GM18511 (cell line): ENCODE results near the gene UHRF1.
A peak's percentile ranks its signal among the peaks of the same experiment; 100 is the strongest.
"Not testable (repeated sequence)": the region's sequence is repeated elsewhere in the genome, so short reads cannot be mapped to it uniquely, and the experiment has no call there.

Source experiments
- ATAC-seq: cut with Tn5 transposase; IDR thresholded peaks from one replicate; pipeline ENCODE4 v1.9.1; 2021; ENCODE audit warnings: mild to moderate bottlenecking, moderate library complexity; ENCODE audit not compliant: unreplicated experiment

The UHRF1 gene

DNA sequence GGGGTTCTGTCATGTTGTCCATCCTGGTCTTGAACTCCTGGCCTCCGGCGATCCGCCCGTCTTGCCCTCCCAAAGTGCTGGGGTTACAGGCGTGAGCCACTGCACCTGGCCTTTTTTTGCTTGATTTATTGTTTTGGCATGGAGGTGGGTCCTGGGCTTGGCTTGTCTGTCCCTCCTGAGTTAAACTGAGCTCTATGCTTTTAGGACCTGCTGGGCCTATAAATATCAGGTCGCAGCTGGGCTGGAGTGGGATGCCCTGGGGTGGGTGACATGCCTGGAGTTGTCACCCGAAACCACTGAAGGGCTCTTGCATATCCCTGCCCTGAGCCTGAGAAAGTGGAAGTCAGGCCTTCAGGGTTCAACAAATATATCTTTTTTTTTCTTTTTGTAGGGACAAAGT is 12.2 kb upstream of the UHRF1 start:
- ATAC-seq = no peak

DNA sequence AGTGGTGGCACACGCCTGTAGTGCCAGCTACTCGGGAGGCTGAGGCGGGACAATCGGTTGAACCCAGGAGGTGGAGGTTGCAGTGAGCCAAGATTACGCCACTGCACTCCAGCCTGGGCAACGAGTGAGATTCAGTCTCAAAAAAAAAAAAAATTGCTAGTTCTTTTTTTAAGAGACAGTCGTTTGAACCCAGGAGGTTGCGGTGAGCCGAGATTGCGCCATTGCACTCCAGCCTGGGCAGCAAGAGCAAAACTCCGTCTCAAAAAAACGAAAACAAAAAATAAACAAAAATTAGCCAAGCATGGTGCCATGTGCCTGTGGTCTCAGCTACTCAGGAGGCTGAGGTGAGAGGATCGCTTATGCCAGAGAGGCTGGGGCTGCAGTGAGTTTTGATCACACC is 8.4 kb upstream of the UHRF1 start:
- ATAC-seq = not testable (repeated sequence)

DNA sequence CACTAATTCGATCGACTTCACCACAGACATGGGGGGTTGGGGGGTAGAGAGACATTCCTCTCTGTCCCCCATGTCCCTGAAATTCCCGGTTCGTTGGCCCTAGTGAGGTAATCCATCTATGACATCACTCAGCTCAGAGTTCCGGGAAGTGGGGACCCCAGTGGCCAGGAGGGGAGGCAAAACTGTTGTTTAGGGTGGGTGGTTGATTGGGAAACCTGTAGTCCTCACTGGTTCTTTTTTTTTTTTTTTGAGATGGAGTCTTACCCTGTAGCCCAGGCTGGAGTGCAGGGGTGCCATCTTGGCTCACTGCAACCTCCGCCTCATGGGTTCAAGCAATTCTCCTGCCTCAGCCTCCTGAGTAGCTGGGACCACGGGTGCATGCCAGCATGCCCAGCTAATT is 6.5 kb upstream of the UHRF1 start, which contains the start of gene ARRDC5:
Gene ARRDC5, minus strand, starts transcription at position 101 of the 400 bp plus-strand sequence. Its CDS starts 71 bp downstream, at position 30.
- ATAC-seq = no peak

DNA sequence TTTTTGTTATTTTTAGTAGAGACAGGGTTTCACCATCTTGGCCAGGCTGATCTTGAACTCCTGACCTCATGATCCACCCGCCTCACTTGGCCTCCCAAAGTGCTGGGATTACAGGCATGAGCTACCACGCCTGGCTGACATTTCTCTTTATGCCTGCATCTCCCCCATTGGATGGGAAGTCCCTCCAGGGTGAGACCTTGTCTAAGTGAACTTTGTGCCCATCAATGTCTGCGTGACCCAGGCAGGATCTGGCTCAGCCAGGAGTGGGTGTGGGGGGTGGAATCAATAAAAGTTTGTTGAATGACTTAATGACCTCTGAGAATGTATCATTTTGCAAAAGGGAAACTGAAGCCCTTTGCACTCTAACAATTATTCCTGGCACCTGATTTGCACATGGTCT is 4.8 kb upstream of the UHRF1 start:
- no peak for ATAC-seq

DNA sequence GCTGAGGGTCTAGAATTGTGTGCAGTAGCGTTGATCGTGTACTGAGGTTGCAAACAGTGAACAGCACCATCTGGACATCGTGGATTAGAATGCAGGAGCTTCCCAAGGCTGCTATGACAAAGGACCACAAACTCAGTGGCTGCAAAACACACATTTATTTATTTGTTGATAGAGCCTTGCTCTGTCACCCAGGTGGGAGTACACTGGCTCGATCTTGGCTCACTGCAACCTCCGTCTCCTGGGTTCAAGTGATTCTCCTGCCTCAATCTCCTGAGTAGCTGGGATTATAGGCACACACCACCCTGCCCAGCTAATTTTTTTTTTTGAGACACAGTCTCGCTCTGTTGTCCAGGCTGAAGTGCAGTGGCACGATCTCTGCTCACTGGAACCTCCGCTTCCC is 2.3 kb upstream of the UHRF1 start:
- ATAC-seq = no peak

DNA sequence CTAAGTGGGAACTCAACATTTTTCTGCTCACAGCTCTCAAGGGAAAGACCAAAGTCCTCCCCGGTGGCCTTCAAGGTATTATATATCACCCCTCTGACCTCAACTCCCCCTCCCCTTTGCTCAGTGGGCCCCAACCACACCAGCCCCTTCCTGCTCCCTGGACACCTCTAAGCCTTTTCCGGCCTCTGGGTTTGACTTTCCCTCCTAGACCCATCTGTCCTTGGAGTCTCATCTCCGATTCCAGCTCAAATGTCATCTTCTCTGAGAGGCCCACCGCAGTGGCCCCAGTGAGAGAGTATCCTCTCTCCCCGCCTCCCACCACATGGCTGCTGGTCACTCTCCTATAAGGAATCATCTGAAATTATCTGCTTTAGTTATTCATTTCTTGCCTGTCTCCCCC is 941 bp upstream of the UHRF1 start:
- no peak for ATAC-seq

DNA sequence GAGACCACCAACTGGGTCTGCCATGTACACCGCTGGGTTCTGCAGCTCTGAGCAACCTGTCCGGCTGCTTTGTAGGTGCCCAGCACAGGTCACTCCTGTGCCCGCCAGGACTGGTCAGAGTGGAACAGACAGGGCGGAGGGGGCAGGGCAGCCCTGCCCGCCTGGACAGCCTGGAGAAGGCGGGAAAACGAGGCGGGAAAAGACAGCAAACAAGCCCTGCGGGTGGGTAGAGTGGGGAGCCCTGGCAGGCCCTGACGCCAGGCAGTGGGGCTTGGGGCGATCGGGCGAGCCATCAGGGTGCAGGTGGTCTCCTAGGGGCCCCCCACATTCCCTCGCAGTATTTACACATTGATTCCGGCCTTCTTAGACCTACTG is 533 bp upstream of the UHRF1 start:
- no peak for ATAC-seq

DNA sequence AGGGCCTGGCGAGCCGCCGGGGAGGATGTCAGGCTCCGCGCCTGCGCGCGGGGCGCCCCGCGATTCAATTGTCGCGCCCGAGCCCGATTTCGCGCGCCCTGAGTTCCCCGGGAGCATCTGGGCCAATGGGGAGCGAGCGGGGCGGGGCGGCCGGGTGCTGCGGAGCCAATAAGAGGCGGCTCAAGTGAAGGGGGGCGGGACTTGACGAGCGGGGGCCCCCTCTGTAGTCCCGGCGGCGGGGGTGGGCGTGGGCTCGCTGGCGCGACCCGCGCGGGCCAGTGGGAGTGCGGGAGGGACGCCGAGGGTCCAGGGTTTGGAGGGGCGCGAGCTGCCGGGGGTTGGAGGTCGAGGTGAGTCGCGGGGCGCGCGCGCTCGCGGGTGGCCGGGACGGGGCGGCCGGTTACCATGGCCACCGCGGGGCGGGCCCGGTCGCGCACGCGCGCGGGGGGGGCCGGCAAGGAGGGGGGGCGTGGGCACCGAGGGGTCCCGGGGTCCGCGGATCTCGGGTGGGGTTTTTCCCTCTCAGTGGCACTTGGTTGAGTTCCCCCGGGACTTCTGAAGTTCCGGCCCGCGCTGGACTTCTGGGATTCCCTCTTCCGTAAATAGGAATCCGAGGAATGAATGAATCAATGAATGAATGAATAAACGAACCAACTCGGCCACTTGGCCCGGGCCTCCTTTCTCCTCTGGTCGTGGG is 744 bp downstream of the UHRF1 start:
- ATAC-seq = peak; percentile 80

DNA sequence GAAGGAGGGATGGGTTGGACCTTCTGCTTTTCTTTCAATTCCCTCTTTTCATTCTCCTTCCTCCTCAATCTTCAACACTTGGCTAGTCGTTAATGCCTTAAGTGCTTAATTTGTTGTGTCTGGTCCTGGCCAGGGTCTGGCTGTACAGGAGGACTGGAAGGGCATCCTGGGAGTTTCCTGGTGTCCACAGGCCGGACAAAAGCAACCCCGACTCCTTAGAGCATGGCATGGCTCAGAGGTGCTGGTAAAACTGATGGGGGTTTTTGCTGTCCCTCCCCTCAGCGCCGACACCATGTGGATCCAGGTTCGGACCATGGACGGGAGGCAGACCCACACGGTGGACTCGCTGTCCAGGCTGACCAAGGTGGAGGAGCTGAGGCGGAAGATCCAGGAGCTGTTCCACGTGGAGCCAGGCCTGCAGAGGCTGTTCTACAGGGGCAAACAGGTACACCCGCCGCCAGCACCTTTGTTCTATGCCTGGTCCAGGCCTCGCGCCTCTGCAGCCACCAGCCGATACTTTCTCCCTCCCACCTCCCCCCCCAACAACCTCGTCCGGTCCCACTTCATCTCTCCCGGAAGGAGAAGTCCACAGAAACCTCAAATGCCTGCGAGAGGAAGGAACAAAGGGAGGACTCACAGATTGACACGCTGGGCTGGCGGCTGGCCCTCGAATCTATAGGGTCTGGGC is 1.4 kb downstream of the UHRF1 start:
- no peak for ATAC-seq

DNA sequence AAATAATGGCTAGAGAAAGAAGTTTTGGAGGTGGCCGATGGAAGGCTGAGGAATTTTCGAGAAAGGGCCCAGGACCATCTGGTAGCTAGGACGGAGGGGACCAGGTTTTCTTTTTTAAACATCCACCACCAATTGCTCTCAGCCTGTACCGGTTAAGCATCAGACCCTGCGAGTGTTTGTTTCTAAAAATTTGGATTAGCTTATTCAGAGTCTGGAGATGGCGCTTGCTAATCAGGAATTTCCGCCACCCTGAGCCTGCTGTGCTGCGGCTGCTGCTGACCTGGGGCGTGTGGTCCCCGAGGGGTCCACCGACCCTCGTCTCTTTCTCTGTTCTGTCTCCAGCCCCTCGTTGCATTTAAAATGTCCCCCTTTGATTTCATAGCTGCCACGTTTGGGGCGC is 2.0 kb downstream of the UHRF1 start:
- ATAC-seq = no peak

DNA sequence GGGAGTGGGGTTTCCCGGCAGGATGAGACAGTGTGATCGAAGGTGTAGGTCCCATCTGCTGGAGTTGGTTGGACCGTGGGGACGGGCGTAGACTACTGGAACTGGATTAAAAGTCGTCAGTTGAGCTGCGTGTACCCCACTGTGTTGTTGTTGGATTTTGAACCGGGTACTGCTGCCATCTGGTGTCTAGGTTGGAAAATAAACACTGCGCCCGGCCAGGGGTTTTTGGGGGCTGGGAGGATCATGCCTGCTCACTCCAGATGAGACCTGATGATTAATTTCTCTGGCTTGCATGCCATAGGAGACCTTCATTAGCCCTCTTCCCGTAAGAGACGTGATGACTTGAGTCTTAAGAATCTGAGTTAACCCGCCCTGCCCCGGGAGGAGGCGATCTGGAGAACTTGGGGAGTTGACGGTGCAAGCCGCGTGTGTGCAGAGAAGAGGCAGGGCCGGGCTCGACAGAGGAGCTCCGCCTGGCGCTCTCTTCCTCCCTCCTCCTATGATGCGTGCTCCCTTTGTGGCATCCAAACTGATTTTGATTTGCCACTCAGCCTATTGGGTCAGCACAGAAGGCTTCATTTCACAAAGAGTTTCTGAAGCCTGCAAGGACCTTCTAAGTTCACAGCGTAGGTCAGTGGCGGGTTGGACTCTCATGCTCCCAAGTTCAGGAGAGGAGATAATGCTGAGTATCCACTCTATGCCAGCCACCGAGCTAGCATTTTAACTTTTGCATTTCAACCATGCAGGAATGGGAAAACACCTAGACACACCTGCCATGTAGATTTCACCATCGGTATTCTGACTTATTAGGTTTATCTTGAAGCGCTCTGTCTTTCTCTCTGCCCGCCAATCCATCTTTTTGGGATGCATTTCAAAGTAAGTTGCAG is 2.7 kb downstream of the UHRF1 start:
- no peak for ATAC-seq

DNA sequence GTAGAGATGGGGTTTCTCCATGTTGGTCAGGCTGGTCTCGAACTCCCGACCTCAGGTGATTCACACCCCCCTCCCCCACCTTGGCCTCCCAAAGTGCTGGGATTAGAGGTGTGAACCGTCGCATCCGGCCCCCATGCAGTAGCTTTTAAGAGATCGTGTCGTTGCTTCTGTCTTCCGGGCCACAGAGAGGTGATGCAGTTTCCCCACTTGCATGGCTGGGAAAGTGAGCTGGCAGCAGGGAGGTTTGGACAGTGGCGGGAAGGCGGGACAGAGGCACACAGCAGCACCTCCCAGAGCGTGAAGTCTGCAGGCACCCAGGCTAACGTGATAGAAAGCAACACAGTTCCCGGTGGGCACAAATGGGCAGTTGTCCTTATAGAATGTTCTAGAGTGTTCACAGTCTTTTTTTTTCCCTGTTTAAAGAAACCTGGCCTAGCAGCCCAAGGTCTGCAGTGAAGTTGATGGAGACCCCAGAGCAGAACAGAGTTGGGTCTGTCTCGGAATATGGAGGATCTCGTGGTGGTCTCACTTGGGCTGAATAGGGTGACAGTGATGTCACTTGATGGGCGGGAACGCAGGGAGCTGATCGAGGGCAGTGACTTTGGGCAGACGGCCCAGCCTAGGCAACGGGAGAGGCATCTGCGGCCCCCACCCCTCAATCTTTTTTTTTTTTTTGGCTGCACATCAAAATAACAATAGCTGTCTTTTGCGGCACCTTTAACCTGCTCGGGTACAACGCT is 4.9 kb downstream of the UHRF1 start:
- no peak for ATAC-seq

DNA sequence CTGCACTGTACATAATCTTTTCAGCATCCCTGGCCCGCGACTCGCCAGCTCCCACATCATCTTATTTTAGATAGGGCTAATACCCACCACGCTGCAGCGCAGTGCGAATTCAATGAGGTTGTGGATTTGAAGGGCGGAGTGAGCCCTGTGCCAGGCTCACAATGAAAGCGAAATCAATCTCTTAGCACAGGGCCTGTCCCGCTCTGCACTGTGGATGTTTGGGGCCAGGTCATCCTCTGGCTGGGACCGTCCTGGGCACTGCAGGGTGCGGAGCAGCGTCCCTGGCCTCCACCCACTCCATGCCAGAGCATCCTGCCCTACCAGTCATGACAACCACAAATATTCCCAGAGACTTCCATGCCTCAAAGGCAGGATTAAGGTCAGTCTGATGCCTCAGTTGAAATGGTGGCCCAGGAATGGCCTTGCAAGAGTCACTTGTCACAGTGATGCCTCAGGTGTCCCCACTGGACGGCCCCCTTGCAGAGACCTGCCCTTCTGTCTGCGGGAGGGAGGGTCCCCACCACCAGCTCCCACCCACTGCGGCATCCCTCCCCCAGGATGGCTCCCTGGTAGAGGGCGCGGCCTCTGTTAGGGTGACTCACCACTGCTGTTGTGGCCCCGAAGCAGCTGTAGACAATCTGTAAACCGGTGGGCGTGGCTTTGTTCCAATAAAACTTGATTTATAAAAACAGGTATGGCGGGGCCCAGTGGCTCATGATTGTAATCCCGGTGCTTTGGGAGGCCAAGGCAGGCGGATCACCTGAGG is 5.6 kb downstream of the UHRF1 start:
- no peak for ATAC-seq

DNA sequence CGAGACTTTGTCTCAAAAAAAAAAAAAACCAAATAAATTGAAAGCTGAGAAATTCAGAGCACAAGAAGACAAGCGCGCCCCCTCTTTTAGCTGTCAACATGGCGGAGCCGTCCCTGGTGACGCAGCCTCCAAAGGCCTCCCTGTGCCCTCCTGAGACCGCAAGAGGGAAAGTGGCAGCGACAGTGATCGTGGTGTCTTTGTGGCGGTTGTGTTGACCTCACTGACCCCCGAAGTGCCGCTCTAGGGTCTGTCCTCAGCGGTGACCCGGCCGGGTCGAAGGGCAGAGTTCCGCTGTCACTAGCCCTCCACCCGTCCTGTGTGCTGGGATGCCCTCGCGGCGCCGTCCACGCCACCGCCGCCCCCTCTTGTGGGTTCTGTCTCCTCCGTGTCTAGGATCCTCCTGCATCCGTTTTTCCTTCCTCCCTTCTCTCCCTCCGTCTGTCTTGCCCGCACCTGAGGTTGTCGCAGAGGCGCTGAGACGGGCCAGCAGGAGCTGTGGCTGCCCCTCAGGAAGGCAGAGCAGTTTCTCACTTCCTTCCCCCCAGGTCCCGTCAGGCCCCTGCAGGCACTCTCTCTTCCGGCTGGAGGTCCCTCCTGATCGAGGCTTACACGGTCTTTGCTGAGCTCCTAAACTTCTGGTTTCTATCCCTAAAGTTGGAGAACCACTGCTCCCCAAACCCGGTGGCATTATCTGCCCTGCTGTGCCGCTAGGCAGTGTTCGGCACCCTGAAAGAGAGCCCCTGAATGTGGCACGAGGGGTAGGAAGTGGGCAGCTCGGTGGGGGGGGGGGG is 7.2 kb downstream of the UHRF1 start:
- ATAC-seq = no peak

DNA sequence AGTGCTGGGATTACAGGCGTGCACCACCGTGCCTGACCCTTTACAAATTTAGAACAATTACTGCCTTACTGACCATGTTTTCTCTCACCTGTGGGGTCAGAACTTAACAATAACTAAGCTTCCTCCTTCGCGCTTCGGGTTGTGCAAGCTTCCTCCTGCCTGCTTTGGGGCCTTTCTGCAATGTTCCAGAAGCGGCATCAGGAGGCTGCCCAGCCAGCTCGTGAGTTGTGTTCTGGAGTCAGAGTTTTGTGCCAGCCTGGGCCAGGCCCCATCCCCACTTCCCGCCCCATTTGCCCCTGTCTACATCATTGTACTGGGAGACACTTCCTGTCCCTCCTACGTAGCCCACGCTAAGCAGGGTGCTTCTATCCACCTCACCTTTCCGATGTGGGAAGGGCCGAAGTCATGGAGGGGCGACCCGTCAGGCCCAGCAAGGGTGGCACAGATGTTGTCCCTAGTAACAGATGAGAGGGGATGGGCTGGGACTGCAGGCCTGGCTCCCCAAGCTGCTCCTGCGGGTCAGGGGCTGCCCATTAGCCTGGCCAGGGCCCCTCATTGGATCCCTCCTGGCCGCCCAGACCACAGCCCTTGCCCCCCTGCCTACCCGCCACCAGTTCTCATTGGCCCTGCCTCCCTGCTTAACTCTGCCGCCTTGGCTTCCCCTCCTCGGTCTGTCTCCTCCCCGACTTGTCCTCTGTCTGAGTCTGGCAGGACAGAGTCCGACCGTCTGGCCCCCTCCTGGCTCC is 13.4 kb downstream of the UHRF1 start:
- ATAC-seq = no peak

DNA sequence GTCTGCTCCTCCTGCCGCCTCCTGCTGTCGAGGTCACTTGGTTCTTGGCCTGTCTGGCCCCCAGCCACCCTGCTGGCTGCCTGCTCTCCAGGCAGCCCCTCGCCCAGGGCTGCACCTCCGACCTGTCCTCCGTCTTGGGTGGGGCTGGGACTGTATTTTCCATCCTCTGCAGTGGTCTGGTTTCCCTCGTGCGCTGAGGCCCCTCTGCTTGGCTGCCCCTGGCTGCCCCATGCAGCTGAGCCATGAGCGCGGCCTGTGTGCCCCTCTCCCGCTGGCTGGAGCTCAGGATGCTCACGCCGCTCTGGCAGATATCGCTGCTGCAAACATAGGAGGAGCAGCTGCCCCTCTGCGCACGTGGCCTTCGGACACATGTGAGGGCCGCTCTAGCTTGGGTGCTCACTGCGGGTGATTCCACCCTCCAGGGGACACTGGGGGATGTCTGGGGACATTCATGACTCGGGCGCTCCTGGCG is 14.0 kb downstream of the UHRF1 start:
- no peak for ATAC-seq

DNA sequence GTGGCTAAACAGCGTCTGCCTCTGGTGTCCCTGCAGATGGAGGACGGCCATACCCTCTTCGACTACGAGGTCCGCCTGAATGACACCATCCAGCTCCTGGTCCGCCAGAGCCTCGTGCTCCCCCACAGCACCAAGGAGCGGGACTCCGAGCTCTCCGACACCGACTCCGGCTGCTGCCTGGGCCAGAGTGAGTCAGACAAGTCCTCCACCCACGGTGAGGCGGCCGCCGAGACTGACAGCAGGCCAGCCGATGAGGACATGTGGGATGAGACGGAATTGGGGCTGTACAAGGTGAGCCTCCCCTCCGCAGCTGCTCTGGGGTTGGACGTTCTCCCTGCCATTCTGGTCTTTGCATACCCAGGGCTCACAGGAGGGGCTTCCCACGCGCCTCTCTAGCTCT is 19.9 kb downstream of the UHRF1 start:
- ATAC-seq = no peak

DNA sequence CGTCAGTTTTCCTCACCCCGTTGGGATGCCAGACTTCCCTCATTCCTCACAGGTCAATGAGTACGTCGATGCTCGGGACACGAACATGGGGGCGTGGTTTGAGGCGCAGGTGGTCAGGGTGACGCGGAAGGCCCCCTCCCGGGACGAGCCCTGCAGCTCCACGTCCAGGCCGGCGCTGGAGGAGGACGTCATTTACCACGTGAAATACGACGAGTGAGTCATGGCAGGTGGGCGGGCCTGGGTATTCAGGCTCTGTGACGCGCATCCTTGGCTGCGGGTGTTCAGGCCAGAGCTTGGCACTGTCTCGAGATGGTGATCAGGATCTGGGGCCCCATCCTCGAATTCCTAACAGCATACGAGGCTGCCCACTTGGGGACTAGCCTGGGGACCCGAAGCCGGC is 21.4 kb downstream of the UHRF1 start:
- ATAC-seq = no peak

DNA sequence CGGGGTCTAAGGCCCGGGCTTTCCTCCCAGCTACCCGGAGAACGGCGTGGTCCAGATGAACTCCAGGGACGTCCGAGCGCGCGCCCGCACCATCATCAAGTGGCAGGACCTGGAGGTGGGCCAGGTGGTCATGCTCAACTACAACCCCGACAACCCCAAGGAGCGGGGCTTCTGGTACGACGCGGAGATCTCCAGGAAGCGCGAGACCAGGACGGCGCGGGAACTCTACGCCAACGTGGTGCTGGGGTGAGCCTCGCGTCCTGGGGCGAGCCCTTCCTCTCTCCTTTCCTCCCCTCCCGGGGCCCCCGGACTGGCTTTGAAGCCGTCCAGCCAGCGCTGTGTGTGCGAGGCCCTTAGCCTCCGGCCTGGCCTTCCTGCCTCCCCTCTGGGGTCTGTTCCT is 23.4 kb downstream of the UHRF1 start:
- ATAC-seq = no peak
